HL-60 (cell line): ENCODE measurements around the gene GDPD2.

ENCODE experiments used
- POLR2AphosphoS5 ChIP-seq: IDR thresholded peaks from 2 replicates; pipeline ENCODE4 v1.6.1; 2012; ENCODE audit warnings: low read depth
- TF ChIP-seq, protein P1 (sequence below): IDR thresholded peaks from one replicate; pipeline ENCODE4 v1.5.1; 2011; ENCODE audit warnings: low read length, control low read depth, inconsistent platforms; ENCODE audit not compliant: insufficient read depth
- TF ChIP-seq, protein P2 (sequence below): IDR thresholded peaks from 2 replicates; pipeline ENCODE4 v1.6.1; 2012; ENCODE audit warnings: low read depth; ENCODE audit not compliant: insufficient replicate concordance

DNA sequence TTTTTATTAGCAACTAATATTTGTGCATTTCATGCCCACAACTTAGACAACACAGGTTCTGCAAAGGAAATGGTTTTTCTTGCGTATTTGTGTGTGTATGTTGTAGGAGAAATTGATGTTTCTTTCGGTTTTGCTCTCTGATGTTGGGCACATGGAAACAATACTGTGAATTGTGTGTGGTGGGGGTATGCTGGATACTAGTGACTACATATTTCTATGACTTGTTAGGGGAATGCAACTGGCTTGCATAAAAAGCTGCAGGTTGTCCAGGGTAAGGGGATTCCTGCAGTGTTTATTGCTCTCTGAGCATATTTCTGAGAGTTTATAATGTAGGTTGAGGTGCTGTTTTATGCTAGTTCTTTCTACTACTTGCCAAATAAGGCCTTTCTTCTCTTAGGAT lies 33.1 kb downstream of the GDPD2 start:
- TF ChIP-seq, protein P1, sequence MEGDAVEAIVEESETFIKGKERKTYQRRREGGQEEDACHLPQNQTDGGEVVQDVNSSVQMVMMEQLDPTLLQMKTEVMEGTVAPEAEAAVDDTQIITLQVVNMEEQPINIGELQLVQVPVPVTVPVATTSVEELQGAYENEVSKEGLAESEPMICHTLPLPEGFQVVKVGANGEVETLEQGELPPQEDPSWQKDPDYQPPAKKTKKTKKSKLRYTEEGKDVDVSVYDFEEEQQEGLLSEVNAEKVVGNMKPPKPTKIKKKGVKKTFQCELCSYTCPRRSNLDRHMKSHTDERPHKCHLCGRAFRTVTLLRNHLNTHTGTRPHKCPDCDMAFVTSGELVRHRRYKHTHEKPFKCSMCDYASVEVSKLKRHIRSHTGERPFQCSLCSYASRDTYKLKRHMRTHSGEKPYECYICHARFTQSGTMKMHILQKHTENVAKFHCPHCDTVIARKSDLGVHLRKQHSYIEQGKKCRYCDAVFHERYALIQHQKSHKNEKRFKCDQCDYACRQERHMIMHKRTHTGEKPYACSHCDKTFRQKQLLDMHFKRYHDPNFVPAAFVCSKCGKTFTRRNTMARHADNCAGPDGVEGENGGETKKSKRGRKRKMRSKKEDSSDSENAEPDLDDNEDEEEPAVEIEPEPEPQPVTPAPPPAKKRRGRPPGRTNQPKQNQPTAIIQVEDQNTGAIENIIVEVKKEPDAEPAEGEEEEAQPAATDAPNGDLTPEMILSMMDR = no peak
- no peak for TF ChIP-seq POLR2AphosphoS5
- TF ChIP-seq, protein P2, sequence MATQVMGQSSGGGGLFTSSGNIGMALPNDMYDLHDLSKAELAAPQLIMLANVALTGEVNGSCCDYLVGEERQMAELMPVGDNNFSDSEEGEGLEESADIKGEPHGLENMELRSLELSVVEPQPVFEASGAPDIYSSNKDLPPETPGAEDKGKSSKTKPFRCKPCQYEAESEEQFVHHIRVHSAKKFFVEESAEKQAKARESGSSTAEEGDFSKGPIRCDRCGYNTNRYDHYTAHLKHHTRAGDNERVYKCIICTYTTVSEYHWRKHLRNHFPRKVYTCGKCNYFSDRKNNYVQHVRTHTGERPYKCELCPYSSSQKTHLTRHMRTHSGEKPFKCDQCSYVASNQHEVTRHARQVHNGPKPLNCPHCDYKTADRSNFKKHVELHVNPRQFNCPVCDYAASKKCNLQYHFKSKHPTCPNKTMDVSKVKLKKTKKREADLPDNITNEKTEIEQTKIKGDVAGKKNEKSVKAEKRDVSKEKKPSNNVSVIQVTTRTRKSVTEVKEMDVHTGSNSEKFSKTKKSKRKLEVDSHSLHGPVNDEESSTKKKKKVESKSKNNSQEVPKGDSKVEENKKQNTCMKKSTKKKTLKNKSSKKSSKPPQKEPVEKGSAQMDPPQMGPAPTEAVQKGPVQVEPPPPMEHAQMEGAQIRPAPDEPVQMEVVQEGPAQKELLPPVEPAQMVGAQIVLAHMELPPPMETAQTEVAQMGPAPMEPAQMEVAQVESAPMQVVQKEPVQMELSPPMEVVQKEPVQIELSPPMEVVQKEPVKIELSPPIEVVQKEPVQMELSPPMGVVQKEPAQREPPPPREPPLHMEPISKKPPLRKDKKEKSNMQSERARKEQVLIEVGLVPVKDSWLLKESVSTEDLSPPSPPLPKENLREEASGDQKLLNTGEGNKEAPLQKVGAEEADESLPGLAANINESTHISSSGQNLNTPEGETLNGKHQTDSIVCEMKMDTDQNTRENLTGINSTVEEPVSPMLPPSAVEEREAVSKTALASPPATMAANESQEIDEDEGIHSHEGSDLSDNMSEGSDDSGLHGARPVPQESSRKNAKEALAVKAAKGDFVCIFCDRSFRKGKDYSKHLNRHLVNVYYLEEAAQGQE = no peak
